Keratinocyte (primary cell): ENCODE measurements around the gene MEIOC. TPM values are rescaled to one million over a fixed set of nuclear protein-coding genes. Genes with fewer than 3 reads are reported as not detected.
A peak's percentile ranks its signal among the peaks of the same experiment; 100 is the strongest.
"Not testable (repeated sequence)": the region's sequence is repeated elsewhere in the genome, so short reads cannot be mapped to it uniquely, and the experiment has no call there.

ENCODE experiments used
- DNase-seq: peaks from one replicate; pipeline ENCODE4 v3.0.0-alpha.2; 2011; ENCODE audit warnings: low read depth, missing footprints, low spot score
- FAIRE-seq: peaks from 2 replicates; lab custom pipeline; 2011; peaks lifted over from hg19 to GRCh38; lab: Jason Lieb, UNC
- H2AFZ ChIP-seq: 2 replicates; pipeline ENCODE4 v1.6.0; 2012; ENCODE audit warnings: low read length, control low read depth, inconsistent platforms; ENCODE audit not compliant: control insufficient read depth
- H3K27ac ChIP-seq: 2 replicates; pipeline ENCODE4 v1.5.1; 2011; ENCODE audit warnings: low read length; ENCODE audit not compliant: control insufficient read depth, insufficient read depth
- H3K27me3 ChIP-seq: 3 replicates; pipeline ENCODE4 v1.6.0; 2011; ENCODE audit warnings: low read length; ENCODE audit not compliant: control insufficient read depth, insufficient read depth; ENCODE audit errors: extremely low read depth
- H3K36me3 ChIP-seq, 2 experiments: 2 replicates in 1 of 2; 3 replicates in 1 of 2; pipeline ENCODE4 v1.5.1; 2011; ENCODE audit warnings: low read length in 2 of 2, mild to moderate bottlenecking in 1 of 2; ENCODE audit not compliant: control insufficient read depth in 2 of 2, insufficient read depth in 2 of 2; ENCODE audit errors: extremely low read depth in 1 of 2
- H3K4me1 ChIP-seq: 3 replicates; pipeline ENCODE4 v1.5.1; 2011; ENCODE audit warnings: low read length; ENCODE audit not compliant: control insufficient read depth, insufficient read depth; ENCODE audit errors: extremely low read depth
- H3K4me2 ChIP-seq: 3 replicates; pipeline ENCODE4 v1.6.0; 2011; ENCODE audit warnings: low read depth, low read length; ENCODE audit not compliant: control insufficient read depth, insufficient read depth; ENCODE audit errors: extremely low read depth
- H3K4me3 ChIP-seq, 3 experiments: fragments of 200-600 bp in 1 of 3; sonication (generic) in 1 of 3; 2 replicates in 2 of 3; 3 replicates in 1 of 3; pipeline ENCODE4 v1.5.1; 2011 to 2016; ENCODE audit warnings: low read length in 3 of 3, mild to moderate bottlenecking in 3 of 3, control low read depth in 2 of 3, inconsistent platforms in 1 of 3, low read depth in 1 of 3, mixed read lengths in 1 of 3, mixed run types in 1 of 3, moderate library complexity in 1 of 3; ENCODE audit not compliant: control insufficient read depth in 2 of 3, insufficient read depth in 2 of 3; ENCODE audit errors: extremely low read depth in 1 of 3
- H3K79me2 ChIP-seq: 2 replicates; pipeline ENCODE4 v1.6.0; 2012; ENCODE audit warnings: low read length; ENCODE audit not compliant: control insufficient read depth, insufficient read depth
- H3K9ac ChIP-seq: 3 replicates; pipeline ENCODE4 v1.6.0; 2011; ENCODE audit warnings: low read length; ENCODE audit not compliant: control insufficient read depth, insufficient read depth; ENCODE audit errors: extremely low read depth
- H3K9me1 ChIP-seq: 3 replicates; pipeline ENCODE4 v1.6.0; 2011; ENCODE audit warnings: low read length; ENCODE audit not compliant: control insufficient read depth, insufficient read depth; ENCODE audit errors: extremely low read depth
- H3K9me3 ChIP-seq: 2 replicates; pipeline ENCODE4 v1.5.1; 2012; ENCODE audit warnings: low read depth, low read length; ENCODE audit not compliant: control insufficient read depth
- H4K20me1 ChIP-seq: 3 replicates; pipeline ENCODE4 v1.6.0; 2011; ENCODE audit warnings: low read length; ENCODE audit not compliant: control insufficient read depth, insufficient read depth; ENCODE audit errors: extremely low read depth
- EZH2 ChIP-seq: IDR thresholded peaks from one replicate; pipeline ENCODE4 v1.6.1; 2012; ENCODE audit warnings: inconsistent platforms, mild to moderate bottlenecking, low read length, moderate library complexity
- dilution Hi-C: fragments of 300-500 bp; cut with MboI; formaldehyde crosslinking; loops from one replicate; pipeline ENCODE4 v1.7.0; 2020; ENCODE audit warnings: low sequenced_read_pairs; ENCODE audit not compliant: extremely low pct_ligation_motif_present
- polyA plus RNA-seq, 5 experiments: library from polyadenylated mRNA; depleted of rRNA in 3 of 5; stranded (reverse) in 3 of 5; stranded (forward) in 1 of 5; unstranded in 1 of 5; fragments of >200 nt; gene quantifications; 1 replicate in 1 of 5; 2 replicates in 3 of 5; 3 replicates in 1 of 5; pipeline versions ENCODE4 v1.2.1 to v1.2.3, GENCODE V29; 2011 to 2012; ENCODE audit warnings: missing spikeins in 2 of 5, low read depth in 1 of 5, low replicate concordance in 1 of 5
- TF ChIP-seq, protein P1 (sequence below), 3 experiments: IDR thresholded peaks in 1 of 3; conservative IDR thresholded peaks in 1 of 3; optimal IDR thresholded peaks in 1 of 3; 2 replicates in 2 of 3; 3 replicates in 1 of 3; pipeline versions ENCODE3 to v1.5.1; 2011; ENCODE audit warnings: low read length in 3 of 3, mild to moderate bottlenecking in 3 of 3, moderate library complexity in 2 of 3, control low read depth in 1 of 3, inconsistent platforms in 1 of 3; ENCODE audit not compliant: insufficient read depth in 2 of 3; ENCODE audit errors: extremely low read depth in 1 of 3

The MEIOC gene
- polyA plus RNA-seq, 1 donor (not counting 4 experiments of a cell fraction or from before 2014, with no cell fraction given) = 0.03 TPM

- Histone ChIP-seq H2AFZ (no peak overlapping the region), H3K9ac (no peak overlapping the region), H3K9me3 (no peaks in the 10 kb centered on the region), H3K4me1 (peaks cover 16% of the 10 kb centered on the region), H3K36me3 (no peaks in the 10 kb centered on the region), H3K27me3 (no peaks in the 10 kb centered on the region), H3K4me2 (no peak overlapping the region), H3K9me1 (peaks cover 5% of the 10 kb centered on the region), H3K79me2 (peaks cover 9% of the 10 kb centered on the region), H3K27ac (no peak overlapping the region), H4K20me1 (no peaks in the 10 kb centered on the region), H3K4me3 (no peak overlapping the region)
- no peak for TF ChIP-seq EZH2
- TF ChIP-seq, protein P1, sequence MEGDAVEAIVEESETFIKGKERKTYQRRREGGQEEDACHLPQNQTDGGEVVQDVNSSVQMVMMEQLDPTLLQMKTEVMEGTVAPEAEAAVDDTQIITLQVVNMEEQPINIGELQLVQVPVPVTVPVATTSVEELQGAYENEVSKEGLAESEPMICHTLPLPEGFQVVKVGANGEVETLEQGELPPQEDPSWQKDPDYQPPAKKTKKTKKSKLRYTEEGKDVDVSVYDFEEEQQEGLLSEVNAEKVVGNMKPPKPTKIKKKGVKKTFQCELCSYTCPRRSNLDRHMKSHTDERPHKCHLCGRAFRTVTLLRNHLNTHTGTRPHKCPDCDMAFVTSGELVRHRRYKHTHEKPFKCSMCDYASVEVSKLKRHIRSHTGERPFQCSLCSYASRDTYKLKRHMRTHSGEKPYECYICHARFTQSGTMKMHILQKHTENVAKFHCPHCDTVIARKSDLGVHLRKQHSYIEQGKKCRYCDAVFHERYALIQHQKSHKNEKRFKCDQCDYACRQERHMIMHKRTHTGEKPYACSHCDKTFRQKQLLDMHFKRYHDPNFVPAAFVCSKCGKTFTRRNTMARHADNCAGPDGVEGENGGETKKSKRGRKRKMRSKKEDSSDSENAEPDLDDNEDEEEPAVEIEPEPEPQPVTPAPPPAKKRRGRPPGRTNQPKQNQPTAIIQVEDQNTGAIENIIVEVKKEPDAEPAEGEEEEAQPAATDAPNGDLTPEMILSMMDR (optimal IDR thresholded peaks at IDR 0.05 in 1 of 3, IDR thresholded peaks at IDR 0.05 in 1 of 3, conservative IDR thresholded peaks at IDR 0.05 in 1 of 3; ENCODE audit: extremely low read depth in 1 of 3, insufficient read depth in 2 of 3, low read length in 3 of 3) = no peak
- FAIRE-seq = no peak
- DNase-seq = no peak
- dilution Hi-C loops = no loop called here
Observed at GRCh38 chr17:44693609-44694008, 37.3 kb downstream of the MEIOC start.

- dilution Hi-C loops, H3K9me3 ChIP-seq, H3K9me1 ChIP-seq, H3K27ac ChIP-seq, DNase-seq, H4K20me1 ChIP-seq, H3K4me2 ChIP-seq, H3K79me2 ChIP-seq, H3K4me3 ChIP-seq, H3K4me1 ChIP-seq, FAIRE-seq, H3K36me3 ChIP-seq, H2AFZ ChIP-seq, H3K9ac ChIP-seq, H3K27me3 ChIP-seq: not testable (repeated sequence)
Observed at GRCh38 chr17:44700288-44700687, 44.0 kb downstream of the MEIOC start.

- H2AFZ ChIP-seq = peak overlapping the region; percentile 94
- no peaks in the 10 kb centered on the region for H4K20me1 ChIP-seq
- H3K36me3 ChIP-seq = no peaks in the 10 kb centered on the region
- H3K27me3 ChIP-seq = no peaks in the 10 kb centered on the region
- H3K9ac ChIP-seq = peak overlapping the region; percentile 98
- H3K9me1 ChIP-seq = no peaks in the 10 kb centered on the region
- DNase-seq (no peak), FAIRE-seq (no peak)
- TF ChIP-seq, protein P1 (optimal IDR thresholded peaks at IDR 0.05 in 1 of 3, IDR thresholded peaks at IDR 0.05 in 1 of 3, conservative IDR thresholded peaks at IDR 0.05 in 1 of 3; ENCODE audit: extremely low read depth in 1 of 3, insufficient read depth in 2 of 3, low read length in 3 of 3) = no peak
- TF ChIP-seq EZH2 = no peak
- H3K79me2 ChIP-seq = peaks cover 16% of the 10 kb centered on the region
- no peaks in the 10 kb centered on the region for H3K9me3 ChIP-seq
- H3K27ac ChIP-seq = peak overlapping the region; percentile 85
- H3K4me3 ChIP-seq = peak overlapping the region; percentile 63 to 98 (median 93)
- dilution Hi-C loops = no loop called here
- H3K4me1 ChIP-seq = peaks cover 7% of the 10 kb centered on the region
- H3K4me2 ChIP-seq = peak overlapping the region; percentile 88
Observed at GRCh38 chr17:44707755-44708400, 51.6 kb downstream of the MEIOC start.
